HEK293 (cell line): ENCODE measurements around the gene PI4KA.
"Not testable (repeated sequence)": the region's sequence is repeated elsewhere in the genome, so short reads cannot be mapped to it uniquely, and the experiment has no call there.

Source experiments
- CTCF ChIP-seq: fragments of 450-650 bp; formaldehyde crosslinking; IDR thresholded peaks from 2 replicates; pipeline ENCODE4 v1.5.1; 2016; ENCODE audit warnings: missing biosample characterization, missing genetic modification characterization
- ZBTB49 ChIP-seq: fragments of 450-650 bp; formaldehyde crosslinking; IDR thresholded peaks from 2 replicates; pipeline ENCODE4 v1.5.1; 2016; ENCODE audit warnings: missing biosample characterization, missing genetic modification characterization, low read depth
- ZNF311 ChIP-seq: fragments of 450-650 bp; formaldehyde crosslinking; IDR thresholded peaks from 2 replicates; pipeline ENCODE4 v1.5.1; 2017; ENCODE audit warnings: missing biosample characterization, missing genetic modification characterization, borderline replicate concordance
- ZNF585B ChIP-seq: fragments of 450-650 bp; formaldehyde crosslinking; IDR thresholded peaks from 2 replicates; pipeline ENCODE4 v1.5.1; 2016; ENCODE audit warnings: missing biosample characterization, missing genetic modification characterization
- ZNF639 ChIP-seq: fragments of 450-650 bp; formaldehyde crosslinking; IDR thresholded peaks from 2 replicates; pipeline ENCODE4 v1.5.1; 2016; ENCODE audit warnings: missing biosample characterization, missing genetic modification characterization

- TF ChIP-seq ZBTB49; ZNF639; ZNF585B (tag by site-specific recombination); CTCF (tag by site-specific recombination); ZNF311 (tag by site-specific recombination): not testable (repeated sequence)
Observed at GRCh38 chr22:20694256-20694655, 164.4 kb downstream of the PI4KA start.
